Measurements from ENCODE around the gene ACRV1.

DNA sequence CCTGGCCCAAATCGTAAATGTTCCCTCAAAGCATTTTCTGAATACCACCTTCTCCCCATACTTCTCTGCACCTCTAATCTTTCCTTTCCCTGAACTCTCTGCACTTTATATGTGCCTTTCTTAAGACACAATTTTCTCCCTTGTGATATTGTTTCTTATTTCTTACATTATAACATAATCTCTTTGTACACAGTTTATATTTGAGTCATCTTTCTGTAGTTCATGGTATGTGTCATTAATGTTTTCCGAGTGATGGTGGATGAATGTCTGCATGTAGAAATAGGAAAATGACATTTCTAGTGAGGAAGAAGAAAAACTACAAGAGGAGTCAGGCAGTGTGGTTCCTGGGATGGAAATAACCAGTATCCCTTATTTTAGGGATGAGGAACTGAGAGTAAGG is 5.5 kb downstream of the ACRV1 start:
- no peak for TF ChIP-seq POLR2A (IDR thresholded peaks at IDR 0.05; ENCODE audit: low read length)
- TF ChIP-seq MYC (IDR thresholded peaks at IDR 0.05; ENCODE audit: borderline replicate concordance, low read length), result no peak
- no peak for TF ChIP-seq HOXB13 (CRISPR knock-in tag; IDR thresholded peaks at IDR 0.05; ENCODE audit: low read depth)

Data from A549 (cell line).